Right lobe of liver (tissue), 4 donors: Measurements from ENCODE around the gene CDH4.

Experiments used
- CTCF ChIP-seq, 4 donors: fragments of 200-600 bp in 3 of 4; fragments of 450-650 bp in 1 of 4; IDR thresholded peaks; one replicate each; pipeline versions ENCODE4 v1.5.1 to v1.8.0; 2016 to 2022; ENCODE audit warnings: antibody characterized with exemption in 4 of 4, mild to moderate bottlenecking in 2 of 4
- POLR2A ChIP-seq: fragments of 450-650 bp; IDR thresholded peaks from one replicate; pipeline ENCODE4 v1.6.1; 2017; ENCODE audit warnings: antibody characterized with exemption, mild to moderate bottlenecking
- donor health status: DM: no; HTN: no; CAD: no.
- donor health status: DM: no; HTN: no; CAD: no.
- donor health status: DM: no; HTN: yes; CAD: no.

GRCh38 chr20:61611401-61612180 lies 359.5 kb downstream of the CDH4 start:
- TF ChIP-seq CTCF (IDR thresholded peaks at IDR 0.05), result no peak
- no peak for TF ChIP-seq POLR2A
